BE2C (cell line): ENCODE measurements around the gene RAB39A. TPM values are rescaled to one million over a fixed set of nuclear protein-coding genes. Genes with fewer than 3 reads are reported as not detected.
A peak's percentile ranks its signal among the peaks of the same experiment; 100 is the strongest.
"Not testable (repeated sequence)": the region's sequence is repeated elsewhere in the genome, so short reads cannot be mapped to it uniquely, and the experiment has no call there.

Experiments used
- DNase-seq: peaks from one replicate; pipeline ENCODE4 v3.0.0-alpha.2; 2020
- H3K27me3 ChIP-seq: fragments of 250-450 bp; sonication (Bioruptor Pico); 2 replicates; pipeline ENCODE4 v1.5.1; 2020; ENCODE audit warnings: mild to moderate bottlenecking
- H3K36me3 ChIP-seq: fragments of 250-450 bp; sonication (Bioruptor Pico); 2 replicates; pipeline ENCODE4 v1.5.1; 2020; ENCODE audit warnings: mild to moderate bottlenecking
- H3K4me1 ChIP-seq: fragments of 250-450 bp; sonication (Bioruptor Pico); 2 replicates; pipeline ENCODE4 v1.5.1; 2020
- H3K4me3 ChIP-seq: 2 replicates; pipeline ENCODE4 v1.5.1; 2011; ENCODE audit warnings: low read depth, low read length
- H3K9me3 ChIP-seq: fragments of 250-450 bp; sonication (Bioruptor Pico); 2 replicates; pipeline ENCODE4 v1.5.1; 2020
- polyA plus RNA-seq: library from polyadenylated mRNA; unstranded; fragments of >200 nt; gene quantifications from one replicate; pipeline ENCODE4 v1.2.1, GENCODE V29; 2012; ENCODE audit warnings: low read depth, missing spikeins; ENCODE audit not compliant: insufficient read length, insufficient read depth
- TF ChIP-seq, protein P1 (sequence below): IDR thresholded peaks from 2 replicates; pipeline ENCODE4 v1.5.1; 2012; ENCODE audit warnings: mild to moderate bottlenecking, low read depth, low read length

RAB39A gene, protein sequence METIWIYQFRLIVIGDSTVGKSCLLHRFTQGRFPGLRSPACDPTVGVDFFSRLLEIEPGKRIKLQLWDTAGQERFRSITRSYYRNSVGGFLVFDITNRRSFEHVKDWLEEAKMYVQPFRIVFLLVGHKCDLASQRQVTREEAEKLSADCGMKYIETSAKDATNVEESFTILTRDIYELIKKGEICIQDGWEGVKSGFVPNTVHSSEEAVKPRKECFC
- 15.5 TPM for polyA plus RNA-seq

DNA sequence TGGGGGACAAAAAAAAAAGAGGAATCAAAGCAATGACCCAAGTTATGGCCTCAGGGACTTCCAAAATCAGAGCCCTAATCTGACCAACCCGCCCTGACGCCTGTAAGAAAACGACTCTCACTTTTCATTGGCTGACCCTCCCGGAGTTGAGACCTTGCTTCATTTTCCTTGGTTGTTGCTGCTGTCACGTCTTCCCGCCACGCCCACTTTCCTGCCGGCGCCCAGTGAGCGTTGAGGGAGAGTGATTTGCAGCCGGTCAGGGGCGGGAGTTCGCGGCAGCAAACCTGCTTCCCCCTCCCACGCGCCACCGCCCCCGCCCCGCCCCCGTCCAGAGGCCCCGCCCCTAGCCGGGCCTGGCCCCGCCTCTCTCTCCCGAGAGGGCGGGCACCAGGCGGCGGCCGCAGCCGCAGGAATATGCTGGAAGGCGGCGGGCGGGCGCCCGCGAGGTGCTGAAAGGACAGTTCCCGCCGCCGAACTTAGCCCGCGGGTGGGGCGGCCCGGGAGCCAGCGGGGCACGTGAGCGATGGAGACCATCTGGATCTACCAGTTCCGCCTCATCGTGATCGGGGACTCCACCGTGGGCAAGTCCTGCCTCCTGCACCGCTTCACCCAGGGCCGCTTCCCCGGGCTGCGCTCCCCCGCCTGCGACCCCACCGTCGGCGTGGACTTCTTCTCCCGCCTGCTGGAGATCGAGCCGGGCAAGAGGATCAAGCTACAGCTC, at the start of gene RAB39A:
Gene RAB39A, plus strand, starts transcription at position 403 of the 721 bp plus-strand sequence. Its CDS starts 121 bp downstream, at position 524.
- TF ChIP-seq, protein P1, sequence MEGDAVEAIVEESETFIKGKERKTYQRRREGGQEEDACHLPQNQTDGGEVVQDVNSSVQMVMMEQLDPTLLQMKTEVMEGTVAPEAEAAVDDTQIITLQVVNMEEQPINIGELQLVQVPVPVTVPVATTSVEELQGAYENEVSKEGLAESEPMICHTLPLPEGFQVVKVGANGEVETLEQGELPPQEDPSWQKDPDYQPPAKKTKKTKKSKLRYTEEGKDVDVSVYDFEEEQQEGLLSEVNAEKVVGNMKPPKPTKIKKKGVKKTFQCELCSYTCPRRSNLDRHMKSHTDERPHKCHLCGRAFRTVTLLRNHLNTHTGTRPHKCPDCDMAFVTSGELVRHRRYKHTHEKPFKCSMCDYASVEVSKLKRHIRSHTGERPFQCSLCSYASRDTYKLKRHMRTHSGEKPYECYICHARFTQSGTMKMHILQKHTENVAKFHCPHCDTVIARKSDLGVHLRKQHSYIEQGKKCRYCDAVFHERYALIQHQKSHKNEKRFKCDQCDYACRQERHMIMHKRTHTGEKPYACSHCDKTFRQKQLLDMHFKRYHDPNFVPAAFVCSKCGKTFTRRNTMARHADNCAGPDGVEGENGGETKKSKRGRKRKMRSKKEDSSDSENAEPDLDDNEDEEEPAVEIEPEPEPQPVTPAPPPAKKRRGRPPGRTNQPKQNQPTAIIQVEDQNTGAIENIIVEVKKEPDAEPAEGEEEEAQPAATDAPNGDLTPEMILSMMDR: no peak
- Histone ChIP-seq H3K4me3 (peak within 1 kb of the TSS; percentile 99), H3K9me3 (no peaks in the 10 kb centered on the region), H3K27me3 (no peaks in the 10 kb centered on the region), H3K36me3 (no peaks in the 10 kb centered on the region; the same call in 1 of the 2 replicates), H3K4me1 (no peaks in the 10 kb centered on the region; the same call in 1 of the 2 replicates)
- DNase-seq: peak; percentile 98

DNA sequence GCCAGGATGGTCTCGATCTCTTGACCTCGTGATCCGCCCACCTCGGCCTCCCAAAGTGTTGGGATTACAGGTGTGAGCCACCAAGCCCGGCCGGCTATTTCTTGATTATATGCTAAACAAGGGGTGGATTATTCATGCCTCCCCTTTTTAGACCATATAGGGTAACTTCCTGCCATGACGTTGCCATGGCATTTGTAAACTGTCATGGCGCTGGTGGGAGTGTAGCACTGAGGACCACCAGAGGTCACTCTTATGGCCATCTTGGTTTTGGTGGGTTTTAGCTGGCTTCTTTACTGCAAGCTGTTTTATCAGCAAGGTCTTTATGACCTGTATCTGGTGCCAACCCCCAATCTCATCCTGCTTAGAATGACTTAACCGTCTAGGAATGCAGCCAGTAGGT, 46.8 kb upstream of the RAB39A start:
- H3K27me3 ChIP-seq, H3K36me3 ChIP-seq, H3K4me3 ChIP-seq, H3K4me1 ChIP-seq, DNase-seq, H3K9me3 ChIP-seq: not testable (repeated sequence)

GRCh38 chr11:107882095-107882820, 46.0 kb upstream of the RAB39A start:
- peaks cover 9% of the 10 kb centered on the region for H3K4me1 ChIP-seq
- TF ChIP-seq, protein P1: no peak
- H3K4me3 ChIP-seq: no peak overlapping the region
- H3K36me3 ChIP-seq: no peaks in the 10 kb centered on the region
- no peaks in the 10 kb centered on the region for H3K9me3 ChIP-seq
- DNase-seq: no peak
- no peaks in the 10 kb centered on the region for H3K27me3 ChIP-seq

GRCh38 chr11:107898270-107898669, 30.0 kb upstream of the RAB39A start:
- no peaks in the 10 kb centered on the region for H3K4me1 ChIP-seq
- no peaks in the 10 kb centered on the region for H3K27me3 ChIP-seq
- H3K4me3 ChIP-seq: no peak overlapping the region
- TF ChIP-seq, protein P1: peak; percentile 70
- H3K9me3 ChIP-seq: no peaks in the 10 kb centered on the region
- no peak for DNase-seq
- H3K36me3 ChIP-seq: no peaks in the 10 kb centered on the region

- TF ChIP-seq, protein P1: no peak
- no peaks in the 10 kb centered on the region for H3K27me3 ChIP-seq
- no peaks in the 10 kb centered on the region for H3K4me1 ChIP-seq
- H3K4me3 ChIP-seq: no peak overlapping the region
- DNase-seq: no peak
- no peaks in the 10 kb centered on the region for H3K9me3 ChIP-seq
- no peaks in the 10 kb centered on the region for H3K36me3 ChIP-seq
Measured at GRCh38 chr11:107908211-107908610, 20.0 kb upstream of the RAB39A start.

DNA sequence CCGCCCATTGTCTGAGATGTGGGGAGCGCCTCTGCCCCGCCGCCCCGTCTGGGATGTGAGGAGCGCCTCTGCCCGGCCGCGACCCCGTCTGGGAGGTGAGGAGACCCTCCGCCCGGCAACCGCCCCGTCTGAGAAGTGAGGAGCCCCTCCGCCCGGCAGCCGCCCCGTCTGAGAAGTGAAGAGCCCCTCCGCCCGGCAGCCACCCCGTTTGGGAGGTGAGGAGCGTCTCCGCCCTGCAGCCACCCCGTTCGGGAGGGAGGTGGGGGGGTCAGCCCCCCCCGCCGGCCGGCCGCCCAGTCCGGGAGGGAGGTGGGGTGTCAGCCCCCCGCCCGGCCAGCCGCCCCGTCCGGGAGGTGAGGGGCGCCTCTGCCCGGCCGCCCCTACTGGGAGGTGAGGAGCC, 15.8 kb upstream of the RAB39A start:
- H3K9me3 ChIP-seq, H3K27me3 ChIP-seq, H3K4me1 ChIP-seq: not testable (repeated sequence)

More for the DNA sequence above, 15.8 kb upstream of the RAB39A start:
- not testable (repeated sequence) for DNase-seq, H3K36me3 ChIP-seq, H3K4me3 ChIP-seq
